SH-SY5Y (cell line): ENCODE measurements around the gene COL20A1.

ENCODE experiments used
- GATA2 ChIP-seq: IDR thresholded peaks from 2 replicates; pipeline ENCODE4 v1.6.1; 2011; ENCODE audit warnings: mild to moderate bottlenecking, low read depth, low read length
- GATA3 ChIP-seq: IDR thresholded peaks from 2 replicates; pipeline ENCODE4 v1.6.1; 2011; ENCODE audit warnings: low read depth, mild to moderate bottlenecking, low read length, moderate library complexity

GRCh38 chr20:63350196-63350595 lies 57.2 kb downstream of the COL20A1 start:
- TF ChIP-seq GATA2 (no peak), GATA3 (no peak)
